OCI-M1 (cell line): ENCODE data around the gene COL3A1.

Experiments
- DNase-seq: peaks from one replicate; lab custom pipeline; 2025; lab: John Stamatoyannopoulos, UW

The COL3A1 gene

GRCh38 chr2:188976545-188977268, 2.5 kb downstream of the COL3A1 start:
- DNase-seq, result no peak

GRCh38 chr2:188977317-188977716, 3.1 kb downstream of the COL3A1 start:
- no peak for DNase-seq

GRCh38 chr2:188978291-188979081, 4.3 kb downstream of the COL3A1 start:
- DNase-seq, result peak; percentile 65

- DNase-seq, result no peak
These were observed 5.3 kb downstream of the COL3A1 start for GRCh38 chr2:188979187-188980114.

GRCh38 chr2:188983427-188984064, 9.4 kb downstream of the COL3A1 start:
- peak; percentile 36 for DNase-seq

GRCh38 chr2:188984065-188984491, 9.9 kb downstream of the COL3A1 start:
- DNase-seq, result peak; percentile 49

- DNase-seq, result no peak
These were observed 10.5 kb downstream of the COL3A1 start for GRCh38 chr2:188984680-188985079.

- DNase-seq, result no peak
These were observed 12.7 kb downstream of the COL3A1 start for GRCh38 chr2:188986839-188987238.

GRCh38 chr2:188993247-188993646, 19.1 kb downstream of the COL3A1 start:
- no peak for DNase-seq

- no peak for DNase-seq
These were observed 23.1 kb downstream of the COL3A1 start for GRCh38 chr2:188997263-188997662.

- no peak for DNase-seq
These were observed 26.0 kb downstream of the COL3A1 start for GRCh38 chr2:189000221-189000620.

GRCh38 chr2:189002079-189002478, 27.9 kb downstream of the COL3A1 start:
- peak; percentile 57 for DNase-seq

GRCh38 chr2:189008555-189009262, 34.5 kb downstream of the COL3A1 start:
- no peak for DNase-seq

GRCh38 chr2:189010536-189010935, 36.4 kb downstream of the COL3A1 start:
- DNase-seq, result no peak

- no peak for DNase-seq
These were observed 38.2 kb downstream of the COL3A1 start for GRCh38 chr2:189012351-189012750.

GRCh38 chr2:189013031-189013430, 38.9 kb downstream of the COL3A1 start:
- DNase-seq, result no peak

- no peak for DNase-seq
These were observed 39.7 kb downstream of the COL3A1 start for GRCh38 chr2:189013671-189014448.

- no peak for DNase-seq
These were observed 40.4 kb downstream of the COL3A1 start for GRCh38 chr2:189014449-189015138.

GRCh38 chr2:189015359-189015758, 41.2 kb downstream of the COL3A1 start:
- DNase-seq, result no peak
